GM23338 (cell line): Measurements from ENCODE around the gene ZAP70.

ENCODE experiments used
- CREB1 ChIP-seq: fragments of 250-450 bp; sonication (Bioruptor Pico); IDR thresholded peaks from 2 replicates; pipeline ENCODE4 v1.5.0; 2020; ENCODE audit warnings: low read depth, mild to moderate bottlenecking, moderate library complexity
- CTCF ChIP-seq, 2 experiments: fragments of 200-600 bp in 1 of 2; sonication (generic) in 1 of 2; conservative IDR thresholded peaks; 2 replicates each; pipeline versions ENCODE4 v1.5.1 to v1.6.1; 2016 to 2017; ENCODE audit warnings: antibody characterized with exemption in 2 of 2, low read depth in 2 of 2, mild to moderate bottlenecking in 2 of 2, moderate library complexity in 1 of 2
- ETS1 ChIP-seq: IDR thresholded peaks from 2 replicates; pipeline ENCODE4 v1.6.1; 2016; ENCODE audit warnings: antibody characterized with exemption
- EZH2 ChIP-seq: fragments of 200-600 bp; sonication (generic); IDR thresholded peaks from one replicate; pipeline ENCODE4 v1.8.0; 2017; ENCODE audit warnings: antibody characterized with exemption, mild to moderate bottlenecking, low read depth; ENCODE audit not compliant: unreplicated experiment
- EZH2phosphoT487 ChIP-seq: fragments of 200-600 bp; sonication (generic); IDR thresholded peaks from one replicate; pipeline ENCODE4 v1.8.1; 2018; ENCODE audit warnings: antibody characterized with exemption; ENCODE audit not compliant: unreplicated experiment
- JUNB ChIP-seq: IDR thresholded peaks from one replicate; pipeline ENCODE4 v1.6.1; 2016; ENCODE audit warnings: antibody characterized with exemption; ENCODE audit not compliant: unreplicated experiment
- NANOG ChIP-seq: IDR thresholded peaks from 2 replicates; pipeline ENCODE4 v1.6.1; 2016; ENCODE audit warnings: antibody characterized with exemption, borderline replicate concordance
- POLR2AphosphoS5 ChIP-seq: IDR thresholded peaks from 2 replicates; pipeline ENCODE4 v1.6.1; 2016; ENCODE audit warnings: antibody characterized with exemption, low read depth
- REST ChIP-seq: IDR thresholded peaks from one replicate; pipeline ENCODE4 v1.6.1; 2018; ENCODE audit warnings: antibody characterized with exemption; ENCODE audit not compliant: unreplicated experiment
- STAT1 ChIP-seq: IDR thresholded peaks from one replicate; pipeline ENCODE4 v1.6.1; 2016; ENCODE audit warnings: antibody characterized with exemption; ENCODE audit not compliant: unreplicated experiment
- ZNF114 ChIP-seq: fragments of 250-450 bp; sonication (Bioruptor Pico); IDR thresholded peaks from 2 replicates; pipeline ENCODE4 v1.5.0; 2020; ENCODE audit warnings: mild to moderate bottlenecking, moderate library complexity
- ZNF331 ChIP-seq: fragments of 250-450 bp; sonication (Bioruptor Pico); IDR thresholded peaks from 2 replicates; pipeline ENCODE4 v1.5.0; 2020; ENCODE audit warnings: low read depth, mild to moderate bottlenecking, moderate library complexity

GRCh38 chr2:97724073-97724410 lies 10.7 kb downstream of the ZAP70 start:
- no peak for TF ChIP-seq EZH2
- no peak for TF ChIP-seq CTCF (conservative IDR thresholded peaks at IDR 0.05; ENCODE audit: low read depth in 2 of 2)
- TF ChIP-seq JUNB, result no peak
- TF ChIP-seq CREB1 (CRISPR knock-in tag), result no peak
- no peak for TF ChIP-seq NANOG
- TF ChIP-seq EZH2phosphoT487, result no peak
- no peak for TF ChIP-seq POLR2AphosphoS5
- TF ChIP-seq REST, result no peak
- no peak for TF ChIP-seq ZNF114 (CRISPR knock-in tag)
- no peak for TF ChIP-seq ETS1
- no peak for TF ChIP-seq STAT1
- TF ChIP-seq ZNF331 (CRISPR knock-in tag), result no peak
